ENCODE results near the gene OR5K2.

Gene OR5K2

GRCh38 chr3:98508582-98508981 lies 11.1 kb downstream of the OR5K2 start:
- Histone ChIP-seq H3K27ac (no peak overlapping the region), H3K4me3 (no peak overlapping the region)
- no peak for TF ChIP-seq CTCF (IDR thresholded peaks at IDR 0.05)
- no peak for DNase-seq (ENCODE audit: low spot score)

GRCh38 chr3:98512576-98512975 lies 15.1 kb downstream of the OR5K2 start:
- no peak overlapping the region for H3K4me3 ChIP-seq
- H3K27ac ChIP-seq: no peak overlapping the region
- no peak for DNase-seq (ENCODE audit: low spot score)
- no peak for TF ChIP-seq CTCF (IDR thresholded peaks at IDR 0.05)

GRCh38 chr3:98513091-98513511 lies 15.6 kb downstream of the OR5K2 start:
- Histone ChIP-seq H3K4me3 (no peak overlapping the region), H3K27ac (no peak overlapping the region)
- no peak for DNase-seq (ENCODE audit: low spot score)
- TF ChIP-seq CTCF (IDR thresholded peaks at IDR 0.05): no peak

DNA sequence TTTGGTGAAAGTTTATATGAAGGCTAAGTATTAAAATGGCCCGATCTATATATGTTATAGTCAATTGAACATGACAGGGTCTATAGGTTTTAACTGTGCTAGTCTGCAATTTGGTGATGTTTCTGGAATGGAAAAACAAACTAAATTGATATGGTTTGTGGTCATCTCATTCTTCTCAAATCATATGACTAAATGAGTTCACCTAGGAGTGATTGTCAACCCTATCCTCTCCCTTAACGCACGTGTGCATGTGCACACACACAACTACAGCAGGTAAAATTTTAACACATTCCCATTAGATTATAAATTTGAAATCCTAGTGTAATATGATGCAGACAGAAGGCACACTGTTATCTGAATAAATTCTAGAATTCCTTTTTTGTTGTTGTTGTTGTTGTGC lies 16.3 kb downstream of the OR5K2 start:
- no peak for TF ChIP-seq CTCF (IDR thresholded peaks at IDR 0.05)
- DNase-seq (ENCODE audit: low spot score): no peak
- Histone ChIP-seq H3K4me3 (no peak overlapping the region), H3K27ac (no peak overlapping the region)

- no peak for TF ChIP-seq CTCF (IDR thresholded peaks at IDR 0.05)
- H3K4me3 ChIP-seq: no peak overlapping the region
- no peak overlapping the region for H3K27ac ChIP-seq
- DNase-seq (ENCODE audit: low spot score): no peak
These were observed 17.5 kb downstream of the OR5K2 start for GRCh38 chr3:98514948-98515347.

GRCh38 chr3:98518816-98519215 lies 21.3 kb downstream of the OR5K2 start:
- Histone ChIP-seq H3K27ac (no peak overlapping the region), H3K4me3 (no peak overlapping the region)
- DNase-seq (ENCODE audit: low spot score): no peak
- no peak for TF ChIP-seq CTCF (IDR thresholded peaks at IDR 0.05)

GRCh38 chr3:98519351-98519750 lies 21.9 kb downstream of the OR5K2 start:
- DNase-seq (ENCODE audit: low spot score): no peak
- no peak for TF ChIP-seq CTCF (IDR thresholded peaks at IDR 0.05)
- no peak overlapping the region for H3K4me3 ChIP-seq
- H3K27ac ChIP-seq: no peak overlapping the region

Measured in coronary artery (tissue), 2 donors.